ENCODE results near the gene GCNT1. TPM values are rescaled to one million over a fixed set of nuclear protein-coding genes. Genes with fewer than 3 reads are reported as not detected.

GCNT1 gene
- polyA plus RNA-seq, 1 of the 3 experiments (the other 2 are of a cell fraction) = 0.76 TPM

DNA sequence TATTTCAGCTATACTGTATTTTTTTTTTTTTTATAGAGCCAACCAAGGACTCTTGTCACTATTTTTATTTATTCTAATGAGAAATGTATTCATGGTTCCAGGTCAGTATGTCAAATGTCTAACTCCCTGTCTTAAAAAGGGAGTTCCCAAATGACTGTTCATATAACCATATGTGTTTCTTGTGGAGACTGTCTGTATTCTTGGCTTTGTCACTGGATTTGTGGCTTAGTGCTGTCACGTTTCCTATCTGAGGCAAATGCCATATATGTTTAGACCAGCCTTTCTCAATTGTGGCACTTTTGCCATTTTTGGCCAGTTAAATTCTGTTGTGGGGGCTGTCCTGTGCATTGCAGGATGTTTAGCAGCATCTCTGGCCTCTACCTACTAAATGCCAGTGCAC, 3.1 kb downstream of the GCNT1 start:
- ChIA-PET POLR2A (no interaction called here), CTCF (interaction anchor here (0.6 to 1.2 kb wide), 2 partner anchors 15 to 116 kb away, joined by 3 read pairs; no protein-coding TSS in a partner anchor)
- H3K9ac ChIP-seq = no peak overlapping the region
- no peak for TF ChIP-seq ELF1 (IDR thresholded peaks at IDR 0.05)
- no peak for TF ChIP-seq NRF1 (IDR thresholded peaks at IDR 0.05; ENCODE audit: low read depth, low read length)
- TF ChIP-seq EZH2phosphoT487 (IDR thresholded peaks at IDR 0.05; ENCODE audit: borderline replicate concordance, low read depth) = no peak
- no peak for TF ChIP-seq JUND (IDR thresholded peaks at IDR 0.05)
- TF ChIP-seq RCOR1 (IDR thresholded peaks at IDR 0.05; ENCODE audit: low read length) = no peak
- TF ChIP-seq GABPA (IDR thresholded peaks at IDR 0.05; ENCODE audit: low read depth) = no peak
- TF ChIP-seq, protein P1, sequence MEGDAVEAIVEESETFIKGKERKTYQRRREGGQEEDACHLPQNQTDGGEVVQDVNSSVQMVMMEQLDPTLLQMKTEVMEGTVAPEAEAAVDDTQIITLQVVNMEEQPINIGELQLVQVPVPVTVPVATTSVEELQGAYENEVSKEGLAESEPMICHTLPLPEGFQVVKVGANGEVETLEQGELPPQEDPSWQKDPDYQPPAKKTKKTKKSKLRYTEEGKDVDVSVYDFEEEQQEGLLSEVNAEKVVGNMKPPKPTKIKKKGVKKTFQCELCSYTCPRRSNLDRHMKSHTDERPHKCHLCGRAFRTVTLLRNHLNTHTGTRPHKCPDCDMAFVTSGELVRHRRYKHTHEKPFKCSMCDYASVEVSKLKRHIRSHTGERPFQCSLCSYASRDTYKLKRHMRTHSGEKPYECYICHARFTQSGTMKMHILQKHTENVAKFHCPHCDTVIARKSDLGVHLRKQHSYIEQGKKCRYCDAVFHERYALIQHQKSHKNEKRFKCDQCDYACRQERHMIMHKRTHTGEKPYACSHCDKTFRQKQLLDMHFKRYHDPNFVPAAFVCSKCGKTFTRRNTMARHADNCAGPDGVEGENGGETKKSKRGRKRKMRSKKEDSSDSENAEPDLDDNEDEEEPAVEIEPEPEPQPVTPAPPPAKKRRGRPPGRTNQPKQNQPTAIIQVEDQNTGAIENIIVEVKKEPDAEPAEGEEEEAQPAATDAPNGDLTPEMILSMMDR (IDR thresholded peaks at IDR 0.05) = no peak
- TF ChIP-seq TCF12 (IDR thresholded peaks at IDR 0.05) = no peak
- TF ChIP-seq RXRA (IDR thresholded peaks at IDR 0.05; ENCODE audit: borderline replicate concordance, low read depth) = no peak
- TF ChIP-seq TAF1 (IDR thresholded peaks at IDR 0.05; ENCODE audit: borderline replicate concordance, low read depth, low read length) = no peak
- no peak for TF ChIP-seq MEF2A (IDR thresholded peaks at IDR 0.05; ENCODE audit: borderline replicate concordance, low read depth)
- TF ChIP-seq EP300 (IDR thresholded peaks at IDR 0.05; ENCODE audit: borderline replicate concordance in 1 of 2, low read depth in 1 of 2, low read length in 1 of 2) = no peak
- no peak for TF ChIP-seq FOXM1 (IDR thresholded peaks at IDR 0.05; ENCODE audit: low read depth)
- H3K36me3 ChIP-seq (replicated peaks in 1 of 2; ENCODE audit: control insufficient read depth in 1 of 2, insufficient read depth in 2 of 2, low read length in 1 of 2) = no peaks in the 10 kb centered on the region
- no peaks in the 10 kb centered on the region for H3K4me1 ChIP-seq (ENCODE audit: control insufficient read depth in 1 of 2, insufficient read depth in 2 of 2, low read depth in 1 of 2, low read length in 1 of 2)
- WGBS (ENCODE audit: low lambda C conversion rate) = 0% methylated on average over 1 of the region's 1 CpG
- no peak overlapping the region for H2AFZ ChIP-seq (ENCODE audit: low read depth)
- no peaks in the 10 kb centered on the region for H4K20me1 ChIP-seq (ENCODE audit: insufficient read depth)
- H3K4me2 ChIP-seq = no peak overlapping the region
- H3K4me3 ChIP-seq (ENCODE audit: low read depth in 2 of 2, low read length in 1 of 2) = no peak overlapping the region
- DNase-seq = no peak
- no peak overlapping the region for H3K27ac ChIP-seq (ENCODE audit: low read depth in 2 of 2, low read length in 1 of 2)
- no peaks in the 10 kb centered on the region for H3K9me3 ChIP-seq
- no peaks in the 10 kb centered on the region for H3K9me2 ChIP-seq
- no peaks in the 10 kb centered on the region for H3K79me2 ChIP-seq (ENCODE audit: insufficient read depth)
- H3F3A ChIP-seq (replicated peaks; ENCODE audit: insufficient read depth) = peaks cover 4% of the 10 kb centered on the region
- H3K27me3 ChIP-seq (ENCODE audit: insufficient read depth) = peaks cover 63% of the 10 kb centered on the region; the same call in 1 of the 2 replicates

DNA sequence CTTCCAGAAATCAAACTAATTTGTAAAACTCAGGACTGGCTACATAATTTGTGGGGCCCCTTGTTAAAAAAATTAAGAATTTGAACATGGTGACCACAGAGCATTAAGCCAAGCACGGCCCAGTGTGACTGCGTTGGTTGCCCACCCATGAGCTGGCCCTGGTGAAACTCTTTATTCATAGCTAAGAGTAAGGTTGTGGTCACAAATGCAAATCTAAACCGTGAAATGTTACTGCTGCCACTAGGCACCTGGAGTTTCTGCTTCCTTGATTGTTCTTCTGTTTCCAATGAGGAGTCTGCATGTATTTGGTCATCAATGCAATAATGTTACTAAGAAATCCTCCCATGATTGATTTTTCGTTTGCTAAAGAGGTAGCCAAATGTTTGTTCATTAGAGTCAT, 4.2 kb downstream of the GCNT1 start:
- Histone ChIP-seq H3K79me2 (ENCODE audit: insufficient read depth) (no peaks in the 10 kb centered on the region), H3K36me3 (replicated peaks in 1 of 2; ENCODE audit: control insufficient read depth in 1 of 2, insufficient read depth in 2 of 2, low read length in 1 of 2) (no peaks in the 10 kb centered on the region)

More for the DNA sequence above, 4.2 kb downstream of the GCNT1 start:
- Histone ChIP-seq H3F3A (replicated peaks; ENCODE audit: insufficient read depth) (peaks cover 4% of the 10 kb centered on the region), H2AFZ (ENCODE audit: low read depth) (no peak overlapping the region), H3K4me3 (ENCODE audit: low read depth in 2 of 2, low read length in 1 of 2) (no peak overlapping the region), H3K9ac (no peak overlapping the region), H3K27me3 (ENCODE audit: insufficient read depth) (peaks cover 72% of the 10 kb centered on the region), H4K20me1 (ENCODE audit: insufficient read depth) (no peaks in the 10 kb centered on the region), H3K4me2 (no peak overlapping the region), H3K27ac (ENCODE audit: low read depth in 2 of 2, low read length in 1 of 2) (no peak overlapping the region), H3K9me2 (no peaks in the 10 kb centered on the region), H3K9me3 (no peaks in the 10 kb centered on the region), H3K4me1 (ENCODE audit: control insufficient read depth in 1 of 2, insufficient read depth in 2 of 2, low read depth in 1 of 2, low read length in 1 of 2) (no peaks in the 10 kb centered on the region)
- no peak for DNase-seq
- ChIA-PET POLR2A (no interaction called here), CTCF (interaction anchor here (1.0 to 1.3 kb wide), 3 partner anchors 11 to 241 kb away, joined by 4 to 5 read pairs (median 4); no protein-coding TSS in a partner anchor)
- WGBS (ENCODE audit: low lambda C conversion rate) = 12% methylated on average over 4 of the region's 4 CpGs
- TF ChIP-seq, protein P2, sequence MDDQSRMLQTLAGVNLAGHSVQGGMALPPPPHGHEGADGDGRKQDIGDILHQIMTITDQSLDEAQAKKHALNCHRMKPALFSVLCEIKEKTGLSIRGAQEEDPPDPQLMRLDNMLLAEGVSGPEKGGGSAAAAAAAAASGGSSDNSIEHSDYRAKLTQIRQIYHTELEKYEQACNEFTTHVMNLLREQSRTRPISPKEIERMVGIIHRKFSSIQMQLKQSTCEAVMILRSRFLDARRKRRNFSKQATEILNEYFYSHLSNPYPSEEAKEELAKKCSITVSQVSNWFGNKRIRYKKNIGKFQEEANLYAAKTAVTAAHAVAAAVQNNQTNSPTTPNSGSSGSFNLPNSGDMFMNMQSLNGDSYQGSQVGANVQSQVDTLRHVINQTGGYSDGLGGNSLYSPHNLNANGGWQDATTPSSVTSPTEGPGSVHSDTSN (IDR thresholded peaks at IDR 0.05) = no peak
- TF ChIP-seq RFX5 (IDR thresholded peaks at IDR 0.05; ENCODE audit: low read length) = no peak
- TF ChIP-seq MXI1 (IDR thresholded peaks at IDR 0.05; ENCODE audit: low read depth, low read length) = no peak
- TF ChIP-seq, protein P3, sequence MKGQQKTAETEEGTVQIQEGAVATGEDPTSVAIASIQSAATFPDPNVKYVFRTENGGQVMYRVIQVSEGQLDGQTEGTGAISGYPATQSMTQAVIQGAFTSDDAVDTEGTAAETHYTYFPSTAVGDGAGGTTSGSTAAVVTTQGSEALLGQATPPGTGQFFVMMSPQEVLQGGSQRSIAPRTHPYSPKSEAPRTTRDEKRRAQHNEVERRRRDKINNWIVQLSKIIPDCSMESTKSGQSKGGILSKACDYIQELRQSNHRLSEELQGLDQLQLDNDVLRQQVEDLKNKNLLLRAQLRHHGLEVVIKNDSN (IDR thresholded peaks at IDR 0.05; ENCODE audit: borderline replicate concordance, low read depth) = no peak
- TF ChIP-seq YY1 (IDR thresholded peaks at IDR 0.05; ENCODE audit: low read depth) = no peak
- no peak for TF ChIP-seq GABPA (IDR thresholded peaks at IDR 0.05; ENCODE audit: low read depth)
- TF ChIP-seq, protein P4, sequence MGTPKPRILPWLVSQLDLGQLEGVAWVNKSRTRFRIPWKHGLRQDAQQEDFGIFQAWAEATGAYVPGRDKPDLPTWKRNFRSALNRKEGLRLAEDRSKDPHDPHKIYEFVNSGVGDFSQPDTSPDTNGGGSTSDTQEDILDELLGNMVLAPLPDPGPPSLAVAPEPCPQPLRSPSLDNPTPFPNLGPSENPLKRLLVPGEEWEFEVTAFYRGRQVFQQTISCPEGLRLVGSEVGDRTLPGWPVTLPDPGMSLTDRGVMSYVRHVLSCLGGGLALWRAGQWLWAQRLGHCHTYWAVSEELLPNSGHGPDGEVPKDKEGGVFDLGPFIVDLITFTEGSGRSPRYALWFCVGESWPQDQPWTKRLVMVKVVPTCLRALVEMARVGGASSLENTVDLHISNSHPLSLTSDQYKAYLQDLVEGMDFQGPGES (IDR thresholded peaks at IDR 0.05; ENCODE audit: low read depth, low read length) = no peak

Data from SK-N-SH (cell line).